H1 (cell line): ENCODE results near the gene CNR2. TPM values are rescaled to one million over a fixed set of nuclear protein-coding genes. Genes with fewer than 3 reads are reported as not detected.
A peak's percentile ranks its signal among the peaks of the same experiment; 100 is the strongest.

ENCODE experiments used
- BACH1 ChIP-seq: IDR thresholded peaks from 2 replicates; pipeline ENCODE4 v1.6.1; 2012; ENCODE audit warnings: low read length, improper control_type of control experiment
- BCL11A ChIP-seq, 2 experiments: IDR thresholded peaks; one replicate each; pipeline ENCODE4 v1.6.1; 2011; ENCODE audit warnings: low read depth in 2 of 2, low read length in 2 of 2, mild to moderate bottlenecking in 2 of 2
- CBX8 ChIP-seq: fragments of 300-800, 300-1000 bp; sonication (generic); IDR thresholded peaks from 2 replicates; pipeline ENCODE4 v1.7.1; 2016; ENCODE audit warnings: low read depth, low read length, borderline replicate concordance
- CEBPB ChIP-seq: IDR thresholded peaks from 2 replicates; pipeline ENCODE4 v1.6.1; 2012; ENCODE audit warnings: low read depth, low read length
- CHD2 ChIP-seq: IDR thresholded peaks from 2 replicates; pipeline ENCODE4 v1.6.1; 2012; ENCODE audit warnings: low read length, improper control_type of control experiment
- CREB1 ChIP-seq: IDR thresholded peaks from 2 replicates; pipeline ENCODE4 v1.6.1; 2012; ENCODE audit warnings: inconsistent platforms
- CTBP2 ChIP-seq: IDR thresholded peaks from 2 replicates; pipeline ENCODE4 v1.7.0; 2011; ENCODE audit warnings: borderline replicate concordance, mild to moderate bottlenecking, moderate library complexity, mixed read lengths, low read length; ENCODE audit not compliant: insufficient read depth, insufficient read length
- EZH2 ChIP-seq: fragments of 200-600 bp; sonication (generic); IDR thresholded peaks from 2 replicates; pipeline ENCODE4 v1.7.1; 2012; ENCODE audit warnings: low read depth, mild to moderate bottlenecking, moderate library complexity, low read length, inconsistent platforms; ENCODE audit not compliant: severe bottlenecking
- HDAC2 ChIP-seq, 2 experiments: fragments of 300-600 bp in 1 of 2; sonication (generic) in 1 of 2; IDR thresholded peaks; 2 replicates each; pipeline ENCODE4 v1.6.1; 2011 to 2012; ENCODE audit warnings: low read depth in 2 of 2, low read length in 2 of 2, mild to moderate bottlenecking in 2 of 2, moderate library complexity in 2 of 2, borderline replicate concordance in 1 of 2, inconsistent platforms in 1 of 2
- KDM1A ChIP-seq: fragments of 200-600, 300-600 bp; sonication (generic); IDR thresholded peaks from 2 replicates; pipeline ENCODE4 v1.7.1; 2016; ENCODE audit warnings: mild to moderate bottlenecking, low read length, borderline replicate concordance
- KDM4A ChIP-seq: IDR thresholded peaks from one replicate; pipeline ENCODE4 v1.7.1; 2012; ENCODE audit warnings: low read depth, mild to moderate bottlenecking, moderate library complexity, low read length, inconsistent platforms; ENCODE audit not compliant: severe bottlenecking
- MAFK ChIP-seq: IDR thresholded peaks from 2 replicates; pipeline ENCODE4 v1.6.1; 2012; ENCODE audit warnings: low read depth, mild to moderate bottlenecking, improper control_type of control experiment, low read length
- MAX ChIP-seq: IDR thresholded peaks from 2 replicates; pipeline ENCODE4 v1.6.1; 2012; ENCODE audit warnings: inconsistent platforms
- NRF1 ChIP-seq: IDR thresholded peaks from 2 replicates; pipeline ENCODE4 v1.6.1; 2011; ENCODE audit warnings: mild to moderate bottlenecking, low read depth, low read length, improper control_type of control experiment
- RAD21 ChIP-seq, 2 experiments: IDR thresholded peaks in 1 of 2; conservative IDR thresholded peaks in 1 of 2; 2 replicates each; pipeline ENCODE4 v1.6.1; 2011; ENCODE audit warnings: low read depth in 2 of 2, low read length in 2 of 2, improper control_type of control experiment in 1 of 2, inconsistent platforms in 1 of 2, mild to moderate bottlenecking in 1 of 2, moderate library complexity in 1 of 2
- SAP30 ChIP-seq: fragments of 300-600 bp; sonication (generic); IDR thresholded peaks from 2 replicates; pipeline ENCODE4 v1.7.1; 2012; ENCODE audit warnings: low read length, moderate library complexity, mild to moderate bottlenecking, inconsistent platforms; ENCODE audit not compliant: insufficient read depth, insufficient replicate concordance
- SIRT6 ChIP-seq: IDR thresholded peaks from one replicate; pipeline ENCODE4 v1.7.1; 2012; ENCODE audit warnings: low read length, inconsistent platforms
- SP4 ChIP-seq: IDR thresholded peaks from 2 replicates; pipeline ENCODE4 v1.6.1; 2012; ENCODE audit warnings: low read length, inconsistent platforms
- SRF ChIP-seq: IDR thresholded peaks from 2 replicates; pipeline ENCODE4 v1.6.1; 2011; ENCODE audit warnings: mild to moderate bottlenecking, low read depth, low read length, moderate library complexity
- TAF7 ChIP-seq: optimal IDR thresholded peaks from 2 replicates; pipeline ENCODE3; 2011; ENCODE audit warnings: low read depth, mild to moderate bottlenecking, inconsistent platforms, low read length, moderate library complexity, borderline replicate concordance
- YY1 ChIP-seq: IDR thresholded peaks from 2 replicates; pipeline ENCODE4 v1.6.1; 2011; ENCODE audit warnings: low read depth, mild to moderate bottlenecking, low read length
- polyA plus RNA-seq, 7 experiments: library from polyadenylated mRNA; depleted of rRNA in 3 of 7; stranded (reverse) in 5 of 7; unstranded in 2 of 7; fragments of >200 nt in 5 of 7; fragments of 200-250 nt in 2 of 7; gene quantifications; 1 replicate in 5 of 7; 2 replicates in 1 of 7; 4 replicates in 1 of 7; pipeline versions ENCODE4 v1.2.1 to v1.2.3, GENCODE V29; 2011 to 2013; ENCODE audit warnings: missing spikeins in 2 of 7, mixed read lengths in 2 of 7
- total RNA-seq: library from RNA; stranded (reverse); fragmentation: NEBNext Ultra II Directional; extraction: Animal tissue kit (Norgen Biotek cat#: 25700); gene quantifications from 2 replicates; pipeline ENCODE4 v1.2.1, GENCODE V29; 2021
- TF ChIP-seq, protein P1 (sequence below), 3 experiments: IDR thresholded peaks; 1 replicate in 2 of 3; 2 replicates in 1 of 3; pipeline versions ENCODE4 v1.5.1 to v1.6.1; 2011; ENCODE audit warnings: low read length in 3 of 3, mild to moderate bottlenecking in 3 of 3, inconsistent platforms in 2 of 3, low read depth in 1 of 3, moderate library complexity in 1 of 3; ENCODE audit not compliant: insufficient read depth in 1 of 3; ENCODE audit errors: control extremely low read depth in 1 of 3

CNR2 gene
- total and polyA plus RNA-seq, 2 of the 8 experiments (the other 6 are each of a cell fraction or from before 2014, with no cell fraction given) = not detected

DNA sequence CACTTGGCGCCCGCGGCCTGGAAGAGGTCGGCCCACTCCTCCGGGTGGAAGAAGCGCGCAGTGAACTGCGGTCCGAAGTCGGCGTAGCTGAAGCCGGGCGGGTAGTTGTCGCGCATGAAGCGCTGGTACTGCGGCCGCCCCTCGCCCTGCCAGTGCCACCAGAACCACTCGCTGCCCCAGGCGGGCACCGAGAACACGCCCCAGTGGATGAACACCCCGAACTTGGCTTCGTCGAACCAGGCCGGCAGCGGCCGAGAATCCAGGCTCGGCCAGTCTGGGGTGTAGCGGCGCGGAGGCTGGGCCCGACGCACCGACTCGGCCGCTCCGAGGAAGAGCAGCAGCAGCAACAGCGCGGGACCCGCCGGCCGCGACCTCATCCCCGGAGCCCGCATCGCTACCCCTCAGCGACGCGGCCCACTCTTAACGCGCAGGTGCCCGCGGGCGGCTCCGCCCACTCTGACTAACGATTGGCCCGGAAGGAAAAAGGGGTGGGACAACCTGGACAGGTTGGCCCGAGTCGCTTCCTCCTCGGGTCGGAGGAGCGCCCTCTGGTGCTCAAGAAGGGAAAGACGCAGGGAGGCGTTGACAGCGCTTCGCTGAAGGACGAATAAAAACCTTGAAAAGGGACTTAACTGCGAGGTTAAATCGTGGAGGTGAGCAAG, 45.1 kb downstream of the CNR2 start, which contains the start of gene FUCA1 (continued):
- TF ChIP-seq BCL11A (IDR thresholded peaks at IDR 0.05; ENCODE audit: low read depth in 2 of 2, low read length in 2 of 2) (no peak), CEBPB (no peak), CHD2 (no peak), RAD21 (IDR thresholded peaks at IDR 0.05 in 1 of 2, conservative IDR thresholded peaks at IDR 0.05 in 1 of 2; ENCODE audit: low read depth in 2 of 2, low read length in 2 of 2) (peak; percentile 50 to 74), MAFK (no peak), CBX8 (no peak), SAP30 (no peak), NRF1 (peak; percentile 22; the same call in 1 of the 2 replicates), CTBP2 (no peak), EZH2 (peak; percentile 39), SP4 (no peak; the same call in 1 of the 2 replicates), SRF (no peak), TAF7 (no peak), MAX (peak; percentile 52; the same call in 1 of the 2 replicates), KDM1A (no peak), CREB1 (peak; percentile 80), HDAC2 (IDR thresholded peaks at IDR 0.05; ENCODE audit: borderline replicate concordance in 1 of 2, low read depth in 2 of 2, low read length in 2 of 2) (no peak), SIRT6 (no peak), BACH1 (no peak), YY1 (no peak), KDM4A (peak; percentile 93)
- TF ChIP-seq, protein P1, sequence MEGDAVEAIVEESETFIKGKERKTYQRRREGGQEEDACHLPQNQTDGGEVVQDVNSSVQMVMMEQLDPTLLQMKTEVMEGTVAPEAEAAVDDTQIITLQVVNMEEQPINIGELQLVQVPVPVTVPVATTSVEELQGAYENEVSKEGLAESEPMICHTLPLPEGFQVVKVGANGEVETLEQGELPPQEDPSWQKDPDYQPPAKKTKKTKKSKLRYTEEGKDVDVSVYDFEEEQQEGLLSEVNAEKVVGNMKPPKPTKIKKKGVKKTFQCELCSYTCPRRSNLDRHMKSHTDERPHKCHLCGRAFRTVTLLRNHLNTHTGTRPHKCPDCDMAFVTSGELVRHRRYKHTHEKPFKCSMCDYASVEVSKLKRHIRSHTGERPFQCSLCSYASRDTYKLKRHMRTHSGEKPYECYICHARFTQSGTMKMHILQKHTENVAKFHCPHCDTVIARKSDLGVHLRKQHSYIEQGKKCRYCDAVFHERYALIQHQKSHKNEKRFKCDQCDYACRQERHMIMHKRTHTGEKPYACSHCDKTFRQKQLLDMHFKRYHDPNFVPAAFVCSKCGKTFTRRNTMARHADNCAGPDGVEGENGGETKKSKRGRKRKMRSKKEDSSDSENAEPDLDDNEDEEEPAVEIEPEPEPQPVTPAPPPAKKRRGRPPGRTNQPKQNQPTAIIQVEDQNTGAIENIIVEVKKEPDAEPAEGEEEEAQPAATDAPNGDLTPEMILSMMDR (IDR thresholded peaks at IDR 0.05; ENCODE audit: control extremely low read depth in 1 of 3, insufficient read depth in 1 of 3, low read depth in 1 of 3, low read length in 3 of 3) = peak; percentile 79 to 94 (median 83)
